Choroid plexus epithelial cell (primary cell): ENCODE results near the gene DHRS4L2.
A peak's percentile ranks its signal among the peaks of the same experiment; 100 is the strongest.
"Not testable (repeated sequence)": the region's sequence is repeated elsewhere in the genome, so short reads cannot be mapped to it uniquely, and the experiment has no call there.

ENCODE experiments used
- DNase-seq: peaks from one replicate; pipeline ENCODE4 v3.0.0-alpha.2; 2010; ENCODE audit warnings: low read depth
- H3K4me3 ChIP-seq: 2 replicates; pipeline ENCODE4 v1.5.1; 2011; ENCODE audit warnings: low read depth, mild to moderate bottlenecking, control low read depth, low read length, moderate library complexity
- CTCF ChIP-seq: conservative IDR thresholded peaks from 2 replicates; pipeline ENCODE4 v1.5.1; 2011; ENCODE audit warnings: low read depth, mild to moderate bottlenecking, control low read depth, inconsistent platforms, low read length, moderate library complexity

Gene DHRS4L2

DNA sequence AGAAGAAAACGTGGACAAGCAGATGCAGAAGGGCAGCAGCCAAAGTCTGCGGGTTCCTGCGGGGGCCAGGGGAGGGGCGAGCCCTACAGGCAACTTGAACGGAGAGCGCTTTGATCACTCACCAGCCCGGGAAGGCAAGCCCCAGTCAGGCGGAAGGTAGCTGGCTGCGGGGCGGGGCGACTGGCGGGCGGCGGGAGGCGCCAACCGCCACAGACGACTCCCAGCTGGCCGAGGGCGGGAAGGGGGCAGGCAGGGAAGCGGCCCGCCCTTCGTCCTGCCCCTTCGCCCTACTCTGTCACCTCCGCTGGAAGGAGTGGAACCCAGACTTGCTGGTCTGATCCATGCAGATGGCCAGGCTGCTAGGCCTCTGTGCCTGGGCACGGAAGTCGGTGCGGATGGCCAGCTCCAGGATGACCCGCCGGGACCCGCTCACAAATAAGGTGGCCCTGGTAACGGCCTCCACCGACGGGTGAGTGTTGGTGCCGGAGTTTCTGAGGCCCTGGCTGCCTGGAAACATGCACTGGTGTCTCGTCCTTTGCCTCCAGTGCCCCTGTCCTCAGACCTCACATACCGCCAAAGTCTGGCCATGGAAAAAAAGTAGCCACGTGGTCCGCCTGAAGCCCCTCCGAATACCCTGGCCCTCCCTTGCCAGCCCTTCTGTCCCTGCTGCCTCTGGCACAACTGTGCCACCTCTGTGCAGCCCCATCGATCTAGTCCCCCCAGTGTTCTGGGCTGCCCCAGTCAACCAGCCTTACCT is at the start of gene DHRS4L2:
DHRS4L2 (plus strand) TSS at position 323 of the 757 bp plus-strand sequence; CDS start at position 342, 19 bp downstream.
- peak; percentile 60 for DNase-seq
- H3K4me3 ChIP-seq: peak within 1 kb of the TSS; percentile 47

GRCh38 chr14:23939607-23940326 is 49.0 kb upstream of the DHRS4L2 start:
- no peak for TF ChIP-seq CTCF
- no peak for DNase-seq
- H3K4me3 ChIP-seq: no peak overlapping the region

- no peak for TF ChIP-seq CTCF
- DNase-seq: no peak
- no peak overlapping the region for H3K4me3 ChIP-seq
Measured at GRCh38 chr14:23941230-23941629, 47.5 kb upstream of the DHRS4L2 start.

GRCh38 chr14:23941669-23942068 is 47.1 kb upstream of the DHRS4L2 start:
- no peak for TF ChIP-seq CTCF
- no peak for DNase-seq
- H3K4me3 ChIP-seq: no peak overlapping the region

- no peak overlapping the region for H3K4me3 ChIP-seq
- no peak for TF ChIP-seq CTCF
- no peak for DNase-seq
Measured at GRCh38 chr14:23942587-23942986, 46.1 kb upstream of the DHRS4L2 start.

DNA sequence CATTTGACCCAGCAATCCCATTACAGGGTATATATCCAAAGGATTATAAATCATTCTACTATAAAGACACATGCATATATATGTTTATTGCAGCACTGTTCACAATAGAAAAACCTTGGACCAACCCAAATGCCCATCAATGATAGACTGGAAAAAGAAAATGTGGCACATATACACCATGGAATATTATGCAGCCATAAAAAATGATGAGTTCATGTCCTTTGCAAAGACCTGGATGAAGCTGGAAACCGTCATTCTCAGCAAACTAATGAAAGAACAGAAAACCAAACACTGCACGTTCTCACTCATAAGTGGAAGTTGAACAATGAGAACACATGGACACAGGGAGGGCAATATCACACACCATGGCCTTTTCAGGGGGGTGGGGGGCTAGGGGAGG is 39.7 kb upstream of the DHRS4L2 start:
- not testable (repeated sequence) for H3K4me3 ChIP-seq, DNase-seq

GRCh38 chr14:23950411-23951135 is 38.2 kb upstream of the DHRS4L2 start:
- DNase-seq: peak; percentile 10
- no peak for TF ChIP-seq CTCF
- no peak overlapping the region for H3K4me3 ChIP-seq

DNA sequence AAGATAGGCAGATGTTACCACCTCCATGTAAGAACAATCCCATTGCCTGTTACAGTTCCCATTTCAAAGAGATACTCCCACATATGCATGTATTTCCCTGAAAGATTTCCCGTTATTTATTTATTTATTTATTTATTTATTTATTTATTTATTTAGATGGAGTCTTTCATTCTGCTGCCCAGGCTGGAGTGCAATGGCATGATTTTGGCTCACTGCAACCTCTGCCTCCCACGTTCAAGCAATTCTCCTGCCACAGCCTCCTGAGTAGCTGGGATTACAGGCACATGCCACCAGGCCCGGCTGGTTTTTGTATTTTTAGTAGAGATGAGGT is 37.6 kb upstream of the DHRS4L2 start:
- H3K4me3 ChIP-seq: not testable (repeated sequence)

More for the DNA sequence above, 37.6 kb upstream of the DHRS4L2 start:
- not testable (repeated sequence) for DNase-seq
